Retina (tissue), 1 donor: ENCODE results near the gene TEX54.

ENCODE experiments used
- DNase-seq: peaks from one replicate; pipeline ENCODE4 v3.0.0-alpha.2; 2016

The TEX54 gene

DNA sequence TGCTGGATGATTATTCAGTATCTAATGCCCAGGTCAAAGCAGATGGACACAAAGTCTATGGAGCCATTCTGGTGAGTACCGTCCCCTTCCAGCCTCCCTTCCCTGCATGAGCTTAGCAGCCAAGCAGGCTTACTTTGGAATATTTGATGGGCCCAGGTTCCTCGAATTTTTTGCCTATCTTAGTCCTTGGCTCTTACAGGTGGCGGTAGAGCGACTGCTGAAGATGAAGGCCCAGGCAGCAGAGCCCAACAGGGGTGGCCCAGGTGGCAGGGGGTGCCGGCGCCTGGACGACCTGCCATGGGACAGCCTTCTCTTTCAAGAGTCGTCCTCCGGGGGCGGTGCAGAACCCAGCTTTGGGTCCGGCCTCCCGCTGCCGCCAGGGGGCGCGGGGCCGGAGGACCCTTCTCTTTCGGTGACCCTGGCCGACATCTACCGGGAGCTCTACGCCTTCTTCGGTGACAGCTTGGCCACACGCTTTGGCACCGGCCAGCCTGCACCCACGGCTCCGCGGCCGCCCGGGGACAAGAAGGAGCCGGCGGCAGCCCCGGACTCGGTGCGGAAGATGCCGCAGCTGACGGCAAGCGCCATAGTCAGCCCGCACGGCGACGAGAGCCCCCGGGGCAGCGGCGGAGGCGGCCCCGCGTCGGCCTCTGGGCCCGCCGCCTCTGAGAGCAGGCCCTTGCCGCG lies 46.2 kb downstream of the TEX54 start:
- peak; percentile 95 for DNase-seq

- DNase-seq = no peak
These were observed 49.9 kb downstream of the TEX54 start for GRCh38 chr11:62782753-62783152.
